SIG-M5 treated with dmso at 0.1 percent for 504 hours (cell line): ENCODE measurements around the gene SHROOM4.
A peak's percentile ranks its signal among the peaks of the same experiment; 100 is the strongest.

Experiments
- DNase-seq: peaks from one replicate; lab custom pipeline; 2025; ENCODE audit not compliant: unreplicated experiment; lab: John Stamatoyannopoulos, UW

SHROOM4 gene

GRCh38 chrX:50787099-50787498, 26.9 kb downstream of the SHROOM4 start:
- DNase-seq = no peak

GRCh38 chrX:50780144-50780543, 33.9 kb downstream of the SHROOM4 start:
- DNase-seq = no peak

- DNase-seq = no peak
These were observed 34.3 kb downstream of the SHROOM4 start for GRCh38 chrX:50779694-50780093.

- DNase-seq = no peak
These were observed 35.7 kb downstream of the SHROOM4 start for GRCh38 chrX:50778272-50778671.

- no peak for DNase-seq
These were observed 37.7 kb downstream of the SHROOM4 start for GRCh38 chrX:50776248-50776647.

GRCh38 chrX:50771382-50771781, 42.6 kb downstream of the SHROOM4 start:
- DNase-seq = no peak

- no peak for DNase-seq
These were observed 43.3 kb downstream of the SHROOM4 start for GRCh38 chrX:50770702-50771101.

GRCh38 chrX:50769389-50770063, 44.5 kb downstream of the SHROOM4 start:
- no peak for DNase-seq

GRCh38 chrX:50768801-50769200, 45.2 kb downstream of the SHROOM4 start:
- DNase-seq = no peak

GRCh38 chrX:50765986-50766385, 48.0 kb downstream of the SHROOM4 start:
- DNase-seq = no peak

GRCh38 chrX:50762578-50762977, 51.4 kb downstream of the SHROOM4 start:
- no peak for DNase-seq

- DNase-seq = no peak
These were observed 57.7 kb downstream of the SHROOM4 start for GRCh38 chrX:50756276-50756675.

- DNase-seq = no peak
These were observed 62.9 kb downstream of the SHROOM4 start for GRCh38 chrX:50751091-50751490.

- DNase-seq = peak; percentile 0
These were observed 66.5 kb downstream of the SHROOM4 start for GRCh38 chrX:50747471-50747900.

- DNase-seq = no peak
These were observed 77.3 kb downstream of the SHROOM4 start for GRCh38 chrX:50736656-50737055.

GRCh38 chrX:50726296-50726695, 87.7 kb downstream of the SHROOM4 start:
- DNase-seq = no peak

GRCh38 chrX:50725310-50725709, 88.7 kb downstream of the SHROOM4 start:
- no peak for DNase-seq

- no peak for DNase-seq
These were observed 91.0 kb downstream of the SHROOM4 start for GRCh38 chrX:50723006-50723405.

GRCh38 chrX:50721764-50722521, 92.1 kb downstream of the SHROOM4 start:
- DNase-seq = no peak

GRCh38 chrX:50719614-50720013, 94.4 kb downstream of the SHROOM4 start:
- DNase-seq = no peak

- DNase-seq = no peak
These were observed 95.2 kb downstream of the SHROOM4 start for GRCh38 chrX:50718776-50719175.

GRCh38 chrX:50716706-50717105, 97.3 kb downstream of the SHROOM4 start:
- DNase-seq = no peak

- no peak for DNase-seq
These were observed 101.2 kb downstream of the SHROOM4 start for GRCh38 chrX:50712777-50713176.
